ENCODE measurements around the gene LINC01488.

Gene LINC01488

DNA sequence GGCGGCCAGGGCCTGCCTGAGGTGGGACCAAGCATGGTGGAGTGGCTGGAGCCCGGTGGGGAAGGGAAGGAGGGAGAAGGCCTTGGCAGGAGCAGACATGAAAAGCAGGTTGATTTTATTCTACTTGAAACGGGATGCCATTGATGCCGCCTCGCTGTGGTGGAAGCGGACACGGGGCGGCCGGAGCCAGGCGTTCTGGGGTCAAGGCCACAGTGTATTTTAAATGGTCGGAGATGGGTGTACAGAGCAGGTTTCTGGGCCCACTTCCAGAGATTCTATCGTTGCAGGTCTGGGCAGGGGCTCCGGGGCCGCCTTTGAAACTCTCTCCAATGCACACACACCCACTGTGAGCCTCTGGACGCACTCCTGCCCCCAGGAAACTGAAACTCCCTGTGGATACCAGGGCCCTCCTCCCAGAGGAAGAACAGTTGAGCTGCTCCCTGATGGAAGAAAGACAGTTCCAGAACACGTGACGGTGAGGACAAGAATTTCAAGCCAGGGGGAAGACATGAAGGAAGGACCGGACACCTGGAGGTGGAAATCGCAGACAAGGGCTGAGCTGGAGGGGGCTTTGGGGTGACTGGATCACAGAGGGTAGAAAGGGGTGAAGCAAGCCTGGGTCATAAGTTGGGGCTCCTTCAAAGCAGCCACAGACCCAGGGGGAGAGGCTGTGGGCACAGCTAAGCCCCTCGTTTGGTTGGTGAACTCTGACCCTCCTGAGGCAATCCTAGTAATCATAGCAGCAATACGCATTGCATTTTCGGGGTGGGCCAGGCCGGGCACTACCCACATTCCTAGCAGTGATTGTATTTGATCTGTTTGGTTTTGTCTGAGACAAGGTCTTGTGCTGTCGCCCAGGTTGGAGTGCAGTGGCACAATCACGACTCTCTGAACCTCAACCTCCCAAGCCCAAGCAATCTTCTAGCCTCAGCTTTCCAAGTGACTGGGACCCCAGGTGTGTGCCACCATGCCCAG is 12.3 kb upstream of the LINC01488 start:
- no peak overlapping the region for H3K4me3 ChIP-seq (ENCODE audit: low read depth, low read length)
- no peak for DNase-seq (ENCODE audit: low read depth)
- TF ChIP-seq, protein P1, sequence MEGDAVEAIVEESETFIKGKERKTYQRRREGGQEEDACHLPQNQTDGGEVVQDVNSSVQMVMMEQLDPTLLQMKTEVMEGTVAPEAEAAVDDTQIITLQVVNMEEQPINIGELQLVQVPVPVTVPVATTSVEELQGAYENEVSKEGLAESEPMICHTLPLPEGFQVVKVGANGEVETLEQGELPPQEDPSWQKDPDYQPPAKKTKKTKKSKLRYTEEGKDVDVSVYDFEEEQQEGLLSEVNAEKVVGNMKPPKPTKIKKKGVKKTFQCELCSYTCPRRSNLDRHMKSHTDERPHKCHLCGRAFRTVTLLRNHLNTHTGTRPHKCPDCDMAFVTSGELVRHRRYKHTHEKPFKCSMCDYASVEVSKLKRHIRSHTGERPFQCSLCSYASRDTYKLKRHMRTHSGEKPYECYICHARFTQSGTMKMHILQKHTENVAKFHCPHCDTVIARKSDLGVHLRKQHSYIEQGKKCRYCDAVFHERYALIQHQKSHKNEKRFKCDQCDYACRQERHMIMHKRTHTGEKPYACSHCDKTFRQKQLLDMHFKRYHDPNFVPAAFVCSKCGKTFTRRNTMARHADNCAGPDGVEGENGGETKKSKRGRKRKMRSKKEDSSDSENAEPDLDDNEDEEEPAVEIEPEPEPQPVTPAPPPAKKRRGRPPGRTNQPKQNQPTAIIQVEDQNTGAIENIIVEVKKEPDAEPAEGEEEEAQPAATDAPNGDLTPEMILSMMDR (IDR thresholded peaks at IDR 0.05; ENCODE audit: insufficient read depth, low read depth, low read length, missing control alignments), result no peak

DNA sequence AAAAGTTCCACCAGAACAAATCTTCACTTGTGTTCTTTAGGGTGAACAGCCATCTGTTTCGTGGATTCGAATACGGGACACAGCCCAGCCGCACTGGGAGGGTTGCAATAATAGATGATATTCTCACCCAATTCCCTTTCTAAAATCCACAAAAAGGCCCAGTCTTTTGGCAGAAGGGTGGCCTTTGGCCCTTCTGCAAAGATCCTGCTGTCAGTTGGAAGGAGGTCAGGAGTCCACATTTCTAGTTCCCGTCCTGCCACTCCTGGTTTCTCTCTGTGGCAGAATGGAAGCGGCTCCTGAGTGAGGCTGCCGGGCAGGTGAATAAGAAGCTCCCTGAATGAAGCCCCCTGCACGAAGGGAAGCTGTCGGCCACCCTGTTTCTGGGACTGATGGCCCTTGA is 11.2 kb upstream of the LINC01488 start:
- TF ChIP-seq, protein P1 (IDR thresholded peaks at IDR 0.05; ENCODE audit: insufficient read depth, low read depth, low read length, missing control alignments), result no peak
- no peak for DNase-seq (ENCODE audit: low read depth)
- no peak overlapping the region for H3K4me3 ChIP-seq (ENCODE audit: low read depth, low read length)

DNA sequence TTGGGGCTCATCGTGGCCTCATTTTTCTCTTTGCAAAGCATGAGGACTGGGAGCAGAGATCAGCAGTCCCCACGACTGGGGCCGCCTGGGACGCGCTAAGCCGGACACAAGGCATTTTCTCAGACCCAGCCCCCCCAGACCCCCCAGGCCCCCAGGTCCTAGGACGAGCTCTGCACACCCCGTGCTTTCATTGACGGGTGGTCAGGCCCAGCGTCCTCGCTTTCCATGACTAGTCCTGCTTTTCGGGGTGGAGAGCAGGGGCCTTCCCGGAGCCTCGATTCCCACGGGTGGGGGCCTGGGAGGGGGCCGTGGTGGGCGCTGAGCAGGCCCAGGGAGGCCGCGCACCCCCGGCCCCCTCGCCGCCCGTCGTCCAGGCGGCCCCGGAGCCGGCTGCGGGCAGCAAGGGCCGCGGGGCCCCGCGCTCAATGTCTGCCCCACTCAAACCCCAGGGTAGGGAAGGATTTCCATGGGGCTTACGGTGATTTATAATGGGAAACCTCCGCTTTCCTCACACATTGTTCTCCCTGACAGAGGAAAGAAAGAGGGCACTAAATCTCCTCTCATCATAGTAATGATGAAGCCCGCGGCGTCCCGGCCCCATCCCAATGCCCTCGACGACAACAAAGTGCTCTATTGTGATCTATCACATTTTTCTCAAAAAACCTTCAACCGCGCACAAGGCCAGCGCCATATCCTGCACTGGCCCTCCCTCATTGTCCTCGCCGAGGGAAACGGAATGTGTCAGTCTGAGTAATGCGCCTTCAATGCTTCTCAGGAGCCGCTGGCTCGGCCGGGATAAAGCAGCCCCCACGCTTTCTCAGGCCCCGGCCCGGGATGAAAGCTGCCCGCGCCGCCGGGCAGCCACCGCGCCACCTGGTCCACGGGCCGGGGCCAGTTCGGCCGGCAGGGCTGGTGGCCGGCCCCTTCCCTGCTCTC is 10.4 kb upstream of the LINC01488 start:
- H3K4me3 ChIP-seq (ENCODE audit: low read depth, low read length), result no peak overlapping the region
- no peak for DNase-seq (ENCODE audit: low read depth)
- TF ChIP-seq, protein P1 (IDR thresholded peaks at IDR 0.05; ENCODE audit: insufficient read depth, low read depth, low read length, missing control alignments), result no peak

DNA sequence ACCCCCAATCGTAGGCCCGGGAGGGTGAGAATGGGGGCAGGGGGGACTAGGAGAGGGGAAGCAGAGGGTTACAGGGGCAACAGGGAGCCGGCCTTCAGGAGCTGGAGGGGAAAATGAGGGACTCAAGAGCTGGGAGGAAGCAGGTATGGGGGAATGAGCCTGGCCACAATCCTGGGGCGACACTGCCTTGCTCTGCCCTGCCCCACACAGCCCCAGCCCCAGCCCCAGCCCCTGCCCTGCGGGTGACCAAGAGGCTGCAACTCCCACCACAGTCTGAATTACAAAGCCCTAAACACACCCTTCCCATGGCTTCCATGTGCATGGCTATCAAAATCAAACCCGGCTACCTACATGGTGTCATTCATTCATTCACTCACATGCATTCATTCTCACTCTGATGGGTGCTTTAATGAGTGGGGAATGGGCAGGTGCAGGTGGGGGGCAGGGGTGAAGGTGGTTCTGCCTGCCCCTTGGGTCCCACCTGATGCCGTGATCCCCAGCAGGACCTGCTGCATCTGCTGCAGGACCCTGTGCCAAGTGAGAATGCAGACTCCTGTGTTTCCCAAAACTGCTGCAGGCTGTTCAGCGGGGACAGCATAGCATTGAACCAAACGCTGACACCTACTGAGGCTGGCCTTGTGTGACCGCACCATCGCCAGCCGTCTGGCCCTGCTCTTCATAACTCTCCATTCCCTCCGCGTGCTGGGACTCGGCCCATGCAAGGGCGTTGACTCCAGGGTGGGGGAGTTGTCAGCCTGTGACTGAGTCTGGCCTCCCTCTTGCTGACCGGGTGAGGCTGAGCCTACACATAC is 9.5 kb upstream of the LINC01488 start:
- no peak for DNase-seq (ENCODE audit: low read depth)
- no peak overlapping the region for H3K4me3 ChIP-seq (ENCODE audit: low read depth, low read length)
- TF ChIP-seq, protein P1 (IDR thresholded peaks at IDR 0.05; ENCODE audit: insufficient read depth, low read depth, low read length, missing control alignments), result no peak

DNA sequence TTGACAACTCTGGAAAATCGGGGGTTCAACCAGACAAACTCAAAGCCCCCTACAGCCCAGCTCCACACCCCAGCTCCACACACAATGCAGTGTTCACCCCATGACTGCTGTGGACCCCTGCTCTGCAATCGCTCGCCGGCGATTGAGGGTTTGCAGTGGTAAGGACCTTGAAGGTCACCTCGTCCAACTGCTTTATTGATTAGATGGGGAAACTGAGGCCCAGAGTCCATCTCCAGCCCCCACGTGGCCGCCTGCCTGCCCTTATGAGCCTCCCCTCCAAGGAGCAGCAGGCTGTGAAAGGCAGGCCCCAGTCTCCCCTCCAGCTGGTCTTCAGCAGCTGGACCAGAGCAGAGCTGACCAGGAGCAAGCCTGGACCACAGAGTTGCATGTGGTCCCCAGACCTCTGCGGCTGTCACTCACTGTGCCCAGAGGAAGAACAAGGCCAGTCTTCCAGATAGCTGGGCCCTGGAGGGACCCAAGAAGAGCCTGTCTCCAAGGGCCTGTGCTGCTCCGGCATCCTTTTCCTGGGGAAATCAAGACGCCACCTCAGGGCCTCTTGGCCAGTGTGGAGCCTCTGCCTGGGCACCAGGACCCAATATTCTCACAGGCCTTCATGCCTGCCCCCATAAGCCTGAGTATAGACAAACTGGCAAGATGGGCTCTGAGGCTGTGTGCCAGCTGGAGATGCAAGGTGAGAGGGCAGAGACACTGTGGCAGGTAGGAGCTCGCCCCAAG is 8.8 kb upstream of the LINC01488 start:
- TF ChIP-seq, protein P1 (IDR thresholded peaks at IDR 0.05; ENCODE audit: insufficient read depth, low read depth, low read length, missing control alignments), result no peak
- DNase-seq (ENCODE audit: low read depth), result no peak
- H3K4me3 ChIP-seq (ENCODE audit: low read depth, low read length), result no peak overlapping the region

All from GM12865 (cell line).